BLaER1 (cell line): ENCODE measurements around the gene ABCB7.
"Not testable (repeated sequence)": the region's sequence is repeated elsewhere in the genome, so short reads cannot be mapped to it uniquely, and the experiment has no call there.

ENCODE experiments used
- H3K27ac ChIP-seq: shearing (Covaris generic); formaldehyde crosslinking; 2 replicates; pipeline ENCODE4 v1.8.1; 2022
- H3K27me3 ChIP-seq: shearing (Covaris generic); formaldehyde crosslinking; 2 replicates; pipeline ENCODE4 v1.8.1; 2022
- H3K36me3 ChIP-seq: shearing (Covaris generic); formaldehyde crosslinking; 2 replicates; pipeline ENCODE4 v1.8.1; 2022
- H3K4me1 ChIP-seq: shearing (Covaris generic); formaldehyde crosslinking; 2 replicates; pipeline ENCODE4 v1.8.1; 2022
- H3K4me2 ChIP-seq: shearing (Covaris generic); formaldehyde crosslinking; 2 replicates; pipeline ENCODE4 v1.8.1; 2022
- H3K4me3 ChIP-seq: shearing (Covaris generic); formaldehyde crosslinking; 2 replicates; pipeline ENCODE4 v1.8.1; 2022
- H3K9ac ChIP-seq: shearing (Covaris generic); formaldehyde crosslinking; 2 replicates; pipeline ENCODE4 v1.8.1; 2022
- H3K9me3 ChIP-seq: shearing (Covaris generic); formaldehyde crosslinking; 2 replicates; pipeline ENCODE4 v1.8.1; 2022
- H4K20me1 ChIP-seq: shearing (Covaris generic); formaldehyde crosslinking; 2 replicates; pipeline ENCODE4 v1.8.1; 2022
- Cebpa-rat ChIP-seq: shearing (Covaris generic); IDR thresholded peaks from 2 replicates; pipeline ENCODE4 v1.8.1; 2022

ABCB7 gene

DNA sequence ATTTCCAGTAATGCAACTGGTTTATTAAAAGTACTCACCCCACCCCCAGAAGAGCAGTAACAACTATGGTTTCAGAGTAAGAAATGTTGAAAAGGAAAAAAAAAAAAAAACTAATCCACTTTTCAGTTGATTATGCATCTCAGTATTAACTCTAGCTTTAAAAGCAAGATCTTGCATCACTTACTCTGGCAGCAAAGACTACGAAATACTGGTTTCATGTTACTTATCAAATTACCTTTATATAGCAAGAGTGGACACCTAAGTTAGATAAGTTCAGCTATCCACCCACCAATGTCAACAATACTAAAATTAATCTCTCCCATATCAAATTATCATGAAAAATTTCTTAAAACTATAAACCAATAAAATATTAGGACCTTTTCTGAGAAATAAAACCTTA, 105.0 kb downstream of the ABCB7 start:
- no peak for TF ChIP-seq Cebpa-rat
- Histone ChIP-seq H3K27me3 (peaks cover 66% of the 10 kb centered on the region), H3K4me3 (no peak overlapping the region), H4K20me1 (no peaks in the 10 kb centered on the region), H3K4me1 (no peaks in the 10 kb centered on the region), H3K27ac (no peak overlapping the region), H3K9ac (no peak overlapping the region), H3K9me3 (no peaks in the 10 kb centered on the region), H3K4me2 (no peak overlapping the region), H3K36me3 (no peaks in the 10 kb centered on the region)

DNA sequence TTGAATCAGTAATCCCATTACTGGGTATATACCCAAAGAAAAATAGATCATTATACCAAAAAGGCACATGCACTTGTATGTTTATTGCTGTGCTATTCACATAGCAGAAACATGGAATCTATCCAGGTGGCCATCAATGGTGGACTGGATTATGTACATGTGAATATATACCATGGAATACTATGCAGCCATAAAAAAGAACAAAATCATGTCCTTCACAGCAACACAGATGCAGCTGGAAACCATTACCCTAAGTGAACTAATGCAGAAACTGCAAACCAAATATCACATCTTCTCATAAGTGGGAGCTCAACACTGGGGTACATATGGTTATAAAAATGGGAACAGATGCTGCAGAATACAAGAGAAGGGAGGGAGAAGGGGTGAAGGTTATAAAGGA, 110.7 kb downstream of the ABCB7 start:
- Histone ChIP-seq H3K9me3 (peaks cover 24% of the 10 kb centered on the region), H3K4me3 (no peak overlapping the region), H3K4me2 (no peak overlapping the region), H3K4me1 (no peaks in the 10 kb centered on the region), H3K27me3 (peaks cover 34% of the 10 kb centered on the region), H3K27ac (no peak overlapping the region), H3K9ac (no peak overlapping the region), H4K20me1 (no peaks in the 10 kb centered on the region), H3K36me3 (no peaks in the 10 kb centered on the region)
- no peak for TF ChIP-seq Cebpa-rat

DNA sequence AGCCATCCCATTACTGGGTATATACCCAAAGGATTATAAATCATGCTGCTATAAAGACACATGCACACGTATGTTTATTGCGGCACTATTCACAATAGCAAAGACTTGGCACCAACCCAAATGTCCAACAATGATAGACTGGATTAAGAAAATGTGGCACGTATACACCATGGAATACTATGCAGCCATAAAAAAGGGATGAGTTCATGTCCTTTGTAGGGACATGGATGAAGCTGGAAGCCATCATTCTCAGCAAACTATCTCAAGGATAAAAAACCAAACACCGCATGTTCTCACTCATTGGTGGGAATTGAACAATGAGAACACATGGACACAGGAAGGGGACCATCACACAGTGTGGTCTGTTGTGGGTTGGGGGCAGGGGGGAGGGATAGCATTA, 111.9 kb downstream of the ABCB7 start:
- H3K4me1 ChIP-seq, H3K9ac ChIP-seq, H4K20me1 ChIP-seq, H3K4me2 ChIP-seq, H3K36me3 ChIP-seq, H3K4me3 ChIP-seq, H3K27ac ChIP-seq: not testable (repeated sequence)
- peaks cover 39% of the 10 kb centered on the region for H3K27me3 ChIP-seq
- H3K9me3 ChIP-seq, result peaks cover 24% of the 10 kb centered on the region

DNA sequence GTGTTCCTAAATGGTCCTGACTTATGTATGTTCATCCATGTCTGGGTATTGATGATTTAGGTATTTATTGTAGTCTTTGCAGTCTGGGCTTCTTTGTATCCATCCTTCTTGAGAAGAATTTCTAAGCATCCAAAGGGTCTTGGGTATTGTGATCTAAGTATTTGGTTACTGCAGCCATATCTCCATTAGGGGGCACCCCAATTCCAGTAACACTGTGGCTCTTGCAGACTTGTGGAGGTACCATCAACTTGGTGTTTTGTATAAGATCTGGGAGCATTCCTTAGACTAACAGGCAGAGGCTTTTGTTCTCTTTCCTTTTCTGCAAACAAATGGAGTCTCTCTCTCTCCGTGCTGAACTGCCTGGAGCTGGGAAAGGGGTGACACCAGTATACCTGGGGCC, 117.2 kb downstream of the ABCB7 start:
- no peak for TF ChIP-seq Cebpa-rat
- peaks cover 6% of the 10 kb centered on the region; the same call in 1 of the 2 replicates for H4K20me1 ChIP-seq
- H3K9ac ChIP-seq, result no peak overlapping the region
- H3K36me3 ChIP-seq, result no peaks in the 10 kb centered on the region
- peaks cover 31% of the 10 kb centered on the region for H3K9me3 ChIP-seq
- H3K4me1 ChIP-seq, result no peaks in the 10 kb centered on the region
- no peak overlapping the region for H3K4me3 ChIP-seq
- no peak overlapping the region for H3K4me2 ChIP-seq
- H3K27ac ChIP-seq, result no peak overlapping the region
- H3K27me3 ChIP-seq, result peaks cover 57% of the 10 kb centered on the region
